Lower leg skin (tissue), 4 donors: Measurements from ENCODE around the gene ODC1. TPM values are rescaled to one million over a fixed set of nuclear protein-coding genes. Genes with fewer than 3 reads are reported as not detected.

Experiments used
- DNase-seq, 2 donors: peaks; one replicate each; pipeline ENCODE4 v3.0.0-alpha.2; 2019; ENCODE audit warnings: low spot score in 2 of 2
- H3K4me3 ChIP-seq: fragments of 200-600 bp; sonication (generic); 2 replicates; pipeline ENCODE4 v1.5.1; 2017; ENCODE audit warnings: mild to moderate bottlenecking, low read depth; ENCODE audit not compliant: poor library complexity, severe bottlenecking
- POLR2A ChIP-seq, 2 donors: fragments of 450-650 bp; IDR thresholded peaks; one replicate each; pipeline ENCODE4 v1.6.1; 2016 to 2017; ENCODE audit warnings: antibody characterized with exemption in 2 of 2, mild to moderate bottlenecking in 1 of 2, moderate library complexity in 1 of 2
- WGBS, 2 donors: methylation state at CpG; one replicate each; pipeline ENCODE4 v1.1.5; 2018; 5-methylcytosine and 5-hydroxymethylcytosine counted together
- intact Hi-C: fragments of 100-400 bp; cut with DNase I; formaldehyde crosslinking; loops from one replicate; pipeline ENCODE4 v1.15.0; 2023; ENCODE audit warnings: low total_unique reads
- total RNA-seq, 4 donors: library from RNA; depleted of rRNA; stranded (reverse); fragments of >200 nt; gene quantifications; one replicate each; pipeline ENCODE4 v1.1.0, GENCODE V29; 2016
- TF ChIP-seq, protein P1 (sequence below), 3 donors: fragments of 450-650 bp; IDR thresholded peaks; one replicate each; pipeline ENCODE4 v1.5.1; 2016; ENCODE audit warnings: antibody characterized with exemption in 3 of 3, mild to moderate bottlenecking in 3 of 3, moderate library complexity in 2 of 3

Gene ODC1
- total RNA-seq, 4 donors from 2014 or later, result 11.5 to 19.7 (median 17.8) TPM

DNA sequence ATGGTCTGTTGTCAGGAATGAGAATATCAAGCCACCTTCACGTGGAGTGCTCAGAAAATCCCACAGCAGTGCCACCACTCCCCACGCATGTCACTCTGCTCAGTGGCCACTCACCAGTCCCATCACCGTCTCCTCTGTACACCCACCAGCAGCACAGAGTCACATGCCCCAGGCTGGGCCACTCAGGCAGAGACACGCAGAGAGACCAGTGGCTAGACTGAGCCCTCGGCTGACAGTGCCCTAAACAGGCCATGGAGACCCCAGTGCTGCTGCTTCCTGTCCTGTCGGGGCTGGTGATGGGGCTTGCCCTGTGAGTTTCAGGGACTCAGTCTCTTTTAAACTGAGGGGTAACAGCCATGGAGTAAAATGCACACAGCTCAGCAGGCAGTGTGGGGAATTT, 25.9 kb downstream of the ODC1 start:
- intact Hi-C loops, result loop anchor here (5.0 to 10.0 kb wide), 2 partner anchors 295 to 833 kb away; no protein-coding TSS in a partner anchor
- no peak for DNase-seq
- TF ChIP-seq, protein P1, sequence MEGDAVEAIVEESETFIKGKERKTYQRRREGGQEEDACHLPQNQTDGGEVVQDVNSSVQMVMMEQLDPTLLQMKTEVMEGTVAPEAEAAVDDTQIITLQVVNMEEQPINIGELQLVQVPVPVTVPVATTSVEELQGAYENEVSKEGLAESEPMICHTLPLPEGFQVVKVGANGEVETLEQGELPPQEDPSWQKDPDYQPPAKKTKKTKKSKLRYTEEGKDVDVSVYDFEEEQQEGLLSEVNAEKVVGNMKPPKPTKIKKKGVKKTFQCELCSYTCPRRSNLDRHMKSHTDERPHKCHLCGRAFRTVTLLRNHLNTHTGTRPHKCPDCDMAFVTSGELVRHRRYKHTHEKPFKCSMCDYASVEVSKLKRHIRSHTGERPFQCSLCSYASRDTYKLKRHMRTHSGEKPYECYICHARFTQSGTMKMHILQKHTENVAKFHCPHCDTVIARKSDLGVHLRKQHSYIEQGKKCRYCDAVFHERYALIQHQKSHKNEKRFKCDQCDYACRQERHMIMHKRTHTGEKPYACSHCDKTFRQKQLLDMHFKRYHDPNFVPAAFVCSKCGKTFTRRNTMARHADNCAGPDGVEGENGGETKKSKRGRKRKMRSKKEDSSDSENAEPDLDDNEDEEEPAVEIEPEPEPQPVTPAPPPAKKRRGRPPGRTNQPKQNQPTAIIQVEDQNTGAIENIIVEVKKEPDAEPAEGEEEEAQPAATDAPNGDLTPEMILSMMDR (IDR thresholded peaks at IDR 0.05), result no peak
- TF ChIP-seq POLR2A (IDR thresholded peaks at IDR 0.05), result no peak
- H3K4me3 ChIP-seq, result no peak overlapping the region
- 83 to 94% methylated on average over 6 of the region's 6 CpGs for WGBS, 2 donors

DNA sequence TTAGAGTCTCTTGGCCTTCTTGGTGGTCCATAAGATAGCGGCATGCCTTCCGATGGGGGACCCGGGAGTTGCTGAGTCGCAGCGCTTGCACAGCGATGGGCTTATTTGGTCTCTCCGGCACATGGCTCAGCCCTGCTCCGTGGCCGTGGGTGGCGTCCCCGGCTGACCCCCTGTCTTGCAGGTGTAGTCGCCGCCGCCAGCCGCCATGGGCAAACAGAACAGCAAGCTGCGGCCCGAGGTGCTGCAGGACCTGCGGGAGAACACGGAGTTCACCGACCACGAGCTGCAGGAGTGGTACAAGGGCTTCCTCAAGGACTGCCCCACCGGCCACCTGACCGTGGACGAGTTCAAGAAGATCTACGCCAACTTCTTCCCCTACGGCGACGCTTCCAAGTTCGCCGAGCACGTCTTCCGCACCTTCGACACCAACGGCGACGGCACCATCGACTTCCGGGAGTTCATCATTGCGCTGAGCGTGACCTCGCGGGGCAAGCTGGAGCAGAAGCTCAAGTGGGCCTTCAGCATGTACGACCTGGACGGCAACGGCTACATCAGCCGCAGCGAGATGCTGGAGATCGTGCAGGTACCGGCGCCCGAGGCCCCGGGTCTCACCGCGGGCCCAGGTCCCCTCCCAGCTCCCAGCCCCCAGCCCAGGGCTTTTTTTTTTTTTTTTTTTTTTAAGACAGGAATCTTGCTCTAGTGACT, 28.4 kb downstream of the ODC1 start:
- WGBS, 2 donors, result 96 to 97% methylated on average over 51 to 52 of the region's 54 CpGs
- intact Hi-C loops, result loop anchor here (5.0 to 10.0 kb wide), 2 partner anchors 292 to 835 kb away; no protein-coding TSS in a partner anchor
- H3K4me3 ChIP-seq, result no peak overlapping the region
- TF ChIP-seq, protein P1 (IDR thresholded peaks at IDR 0.05), result no peak
- TF ChIP-seq POLR2A (IDR thresholded peaks at IDR 0.05), result no peak
- no peak for DNase-seq

DNA sequence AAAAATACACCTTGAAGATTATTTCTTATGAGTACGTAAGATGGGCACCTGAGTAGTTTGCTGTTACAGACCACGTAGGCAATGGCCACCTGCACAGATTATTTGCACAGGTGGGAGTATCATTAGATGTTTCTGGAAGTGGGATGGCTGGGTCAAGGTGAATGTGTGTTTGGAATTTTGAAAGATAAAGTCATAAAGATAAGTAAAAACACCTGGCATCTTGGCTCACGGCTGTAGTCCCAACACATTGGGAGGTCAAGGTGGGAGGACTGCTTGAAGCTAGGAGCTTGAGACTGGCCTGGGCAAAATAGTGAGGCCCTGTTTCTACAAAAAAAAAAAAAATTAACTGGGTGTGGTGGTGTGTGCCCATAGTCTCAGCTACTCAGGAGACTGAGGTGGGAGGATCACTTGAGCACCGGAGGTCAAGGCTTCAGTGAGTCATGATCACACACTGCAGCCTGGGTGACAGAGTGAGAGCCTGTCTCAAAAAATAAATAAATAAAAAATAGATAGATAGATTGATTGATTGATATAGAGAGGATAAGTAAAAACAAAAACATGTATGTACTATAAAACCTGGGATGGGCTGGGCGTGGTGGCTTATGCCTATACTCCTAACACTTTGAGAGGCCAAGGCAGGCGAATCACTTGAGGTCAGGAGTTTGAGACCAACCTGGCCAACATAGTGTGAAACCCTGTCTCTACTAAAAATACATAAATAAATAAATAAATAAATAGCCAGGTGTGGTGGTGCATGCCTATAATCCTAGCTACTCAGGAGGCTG, 30.4 kb downstream of the ODC1 start:
- TF ChIP-seq POLR2A (IDR thresholded peaks at IDR 0.05), result no peak
- TF ChIP-seq, protein P1 (IDR thresholded peaks at IDR 0.05), result no peak
- WGBS, 2 donors, result 82 to 97% methylated on average over 6 of the region's 6 CpGs
- intact Hi-C loops, result no loop called here
- no peak overlapping the region for H3K4me3 ChIP-seq
- no peak for DNase-seq

DNA sequence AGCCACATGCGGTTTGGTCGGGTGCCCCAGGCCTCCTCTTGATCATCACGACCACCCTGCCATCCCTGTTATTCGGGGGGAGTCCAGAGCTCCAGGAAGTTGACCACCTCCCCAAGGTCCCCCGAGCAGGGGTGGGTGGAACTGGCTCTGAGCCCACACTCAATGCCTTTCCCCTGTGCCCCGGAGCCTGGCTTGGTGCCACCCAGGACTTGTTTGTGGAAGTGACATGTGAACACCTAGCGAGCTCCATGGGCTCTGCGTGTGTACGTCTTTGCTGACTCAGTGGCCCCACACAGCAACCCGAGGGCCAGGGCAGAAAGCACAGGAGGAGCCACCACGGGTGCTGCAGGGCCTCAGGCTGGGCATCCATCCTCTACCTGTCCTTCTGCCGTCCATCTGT, 32.5 kb downstream of the ODC1 start:
- 81 to 84% methylated on average over 12 of the region's 12 CpGs for WGBS, 2 donors
- DNase-seq, result no peak
- H3K4me3 ChIP-seq, result no peak overlapping the region
- intact Hi-C loops, result no loop called here
- TF ChIP-seq, protein P1 (IDR thresholded peaks at IDR 0.05), result no peak
- TF ChIP-seq POLR2A (IDR thresholded peaks at IDR 0.05), result no peak

DNA sequence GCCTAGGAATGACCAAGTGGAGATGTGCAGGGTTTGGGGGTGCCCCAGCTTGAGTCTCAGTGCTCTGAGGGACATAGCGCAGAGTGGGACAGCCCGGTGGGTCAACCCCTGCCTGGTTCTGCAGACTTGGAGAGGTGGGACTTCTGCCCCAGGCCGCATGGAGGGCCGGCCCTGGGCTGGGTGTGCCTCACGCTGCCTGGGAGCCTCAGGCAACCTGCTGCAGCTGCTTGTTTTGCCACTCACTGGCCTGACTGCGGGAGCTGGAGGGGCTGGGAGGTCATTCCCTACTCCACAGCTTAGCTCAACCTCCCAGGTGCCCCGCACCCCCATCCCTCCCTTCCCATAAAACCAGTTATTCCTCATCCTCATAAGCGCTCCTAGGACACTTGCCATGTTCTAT, 33.1 kb downstream of the ODC1 start:
- no peak overlapping the region for H3K4me3 ChIP-seq
- DNase-seq, result no peak
- TF ChIP-seq POLR2A (IDR thresholded peaks at IDR 0.05), result no peak
- TF ChIP-seq, protein P1 (IDR thresholded peaks at IDR 0.05), result no peak
- intact Hi-C loops, result no loop called here
- WGBS, 2 donors, result 76 to 82% methylated on average over 7 to 8 of the region's 8 CpGs
